Non-pigmented ciliary epithelial cell (primary cell): ENCODE results near the gene BIN1.

Experiments used
- DNase-seq: peaks from one replicate; pipeline ENCODE4 v3.0.0-alpha.2; 2010; ENCODE audit warnings: low read depth

Gene BIN1

GRCh38 chr2:127024769-127025358, 82.1 kb downstream of the BIN1 start:
- DNase-seq = no peak

- no peak for DNase-seq
Observed at GRCh38 chr2:127023504-127023903, 83.5 kb downstream of the BIN1 start.

- DNase-seq = no peak
Observed at GRCh38 chr2:127022817-127023216, 84.1 kb downstream of the BIN1 start.

GRCh38 chr2:127020536-127020935, 86.4 kb downstream of the BIN1 start:
- DNase-seq = no peak

- no peak for DNase-seq
Observed at GRCh38 chr2:127017548-127017947, 89.4 kb downstream of the BIN1 start.

- no peak for DNase-seq
Observed at GRCh38 chr2:127016329-127016728, 90.6 kb downstream of the BIN1 start.

- DNase-seq = no peak
Observed at GRCh38 chr2:127015106-127015910, 91.6 kb downstream of the BIN1 start.

GRCh38 chr2:127014630-127015029, 92.3 kb downstream of the BIN1 start:
- peak; percentile 94 for DNase-seq

GRCh38 chr2:127014224-127014623, 92.7 kb downstream of the BIN1 start:
- no peak for DNase-seq

GRCh38 chr2:127012868-127013267, 94.1 kb downstream of the BIN1 start:
- no peak for DNase-seq

- DNase-seq = no peak
Observed at GRCh38 chr2:127012215-127012614, 94.7 kb downstream of the BIN1 start.

GRCh38 chr2:127011796-127012195, 95.2 kb downstream of the BIN1 start:
- DNase-seq = no peak

GRCh38 chr2:127011231-127011661, 95.7 kb downstream of the BIN1 start:
- no peak for DNase-seq

- DNase-seq = no peak
Observed at GRCh38 chr2:127008265-127009015, 98.5 kb downstream of the BIN1 start.

- peak; percentile 62 for DNase-seq
Observed at GRCh38 chr2:127007652-127008051, 99.3 kb downstream of the BIN1 start.

GRCh38 chr2:127006962-127007361, 100.0 kb downstream of the BIN1 start:
- DNase-seq = no peak

GRCh38 chr2:127004893-127005600, 101.9 kb downstream of the BIN1 start:
- DNase-seq = no peak

- DNase-seq = no peak
Observed at GRCh38 chr2:127003070-127003800, 103.7 kb downstream of the BIN1 start.

GRCh38 chr2:127001751-127002150, 105.2 kb downstream of the BIN1 start:
- no peak for DNase-seq

- no peak for DNase-seq
Observed at GRCh38 chr2:127000937-127001336, 106.0 kb downstream of the BIN1 start.

GRCh38 chr2:127000194-127000593, 106.8 kb downstream of the BIN1 start:
- no peak for DNase-seq
